Fibroblast of pulmonary artery (primary cell): ENCODE results near the gene PDE1C.
A peak's percentile ranks its signal among the peaks of the same experiment; 100 is the strongest.

Experiments used
- DNase-seq: peaks from one replicate; pipeline ENCODE4 v3.0.0-alpha.2; 2010; ENCODE audit warnings: low read depth
- H3K4me3 ChIP-seq: replicated peaks from 2 replicates; pipeline ENCODE4 v1.5.1; 2011; ENCODE audit warnings: low read depth, mild to moderate bottlenecking, control low read depth, low read length, moderate library complexity
- TF ChIP-seq, protein P1 (sequence below): IDR thresholded peaks from 2 replicates; pipeline ENCODE4 v1.5.1; 2011; ENCODE audit warnings: mild to moderate bottlenecking, control low read depth, low read length, inconsistent platforms; ENCODE audit errors: missing control alignments

The PDE1C gene

DNA sequence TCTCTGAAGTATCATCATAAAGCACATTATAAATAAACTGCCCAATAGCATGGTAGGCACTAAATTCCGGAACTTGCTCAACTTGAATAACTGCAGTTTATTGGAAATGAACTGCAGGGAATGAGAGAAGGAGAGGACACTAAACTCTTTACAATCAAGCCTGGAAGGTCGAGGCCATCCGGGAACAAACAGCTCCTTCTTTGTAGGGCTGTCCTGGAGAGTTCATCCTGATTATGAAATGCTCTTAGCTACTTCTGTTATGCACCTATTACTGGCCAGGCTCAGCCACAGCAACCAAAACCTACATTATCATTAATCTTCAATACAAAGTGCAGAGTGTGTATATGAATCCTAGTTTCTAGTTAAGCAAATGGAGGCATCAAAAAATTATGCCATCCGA, 318.5 kb downstream of the PDE1C start:
- TF ChIP-seq, protein P1, sequence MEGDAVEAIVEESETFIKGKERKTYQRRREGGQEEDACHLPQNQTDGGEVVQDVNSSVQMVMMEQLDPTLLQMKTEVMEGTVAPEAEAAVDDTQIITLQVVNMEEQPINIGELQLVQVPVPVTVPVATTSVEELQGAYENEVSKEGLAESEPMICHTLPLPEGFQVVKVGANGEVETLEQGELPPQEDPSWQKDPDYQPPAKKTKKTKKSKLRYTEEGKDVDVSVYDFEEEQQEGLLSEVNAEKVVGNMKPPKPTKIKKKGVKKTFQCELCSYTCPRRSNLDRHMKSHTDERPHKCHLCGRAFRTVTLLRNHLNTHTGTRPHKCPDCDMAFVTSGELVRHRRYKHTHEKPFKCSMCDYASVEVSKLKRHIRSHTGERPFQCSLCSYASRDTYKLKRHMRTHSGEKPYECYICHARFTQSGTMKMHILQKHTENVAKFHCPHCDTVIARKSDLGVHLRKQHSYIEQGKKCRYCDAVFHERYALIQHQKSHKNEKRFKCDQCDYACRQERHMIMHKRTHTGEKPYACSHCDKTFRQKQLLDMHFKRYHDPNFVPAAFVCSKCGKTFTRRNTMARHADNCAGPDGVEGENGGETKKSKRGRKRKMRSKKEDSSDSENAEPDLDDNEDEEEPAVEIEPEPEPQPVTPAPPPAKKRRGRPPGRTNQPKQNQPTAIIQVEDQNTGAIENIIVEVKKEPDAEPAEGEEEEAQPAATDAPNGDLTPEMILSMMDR, result no peak
- no peak for DNase-seq
- H3K4me3 ChIP-seq, result no peak overlapping the region

DNA sequence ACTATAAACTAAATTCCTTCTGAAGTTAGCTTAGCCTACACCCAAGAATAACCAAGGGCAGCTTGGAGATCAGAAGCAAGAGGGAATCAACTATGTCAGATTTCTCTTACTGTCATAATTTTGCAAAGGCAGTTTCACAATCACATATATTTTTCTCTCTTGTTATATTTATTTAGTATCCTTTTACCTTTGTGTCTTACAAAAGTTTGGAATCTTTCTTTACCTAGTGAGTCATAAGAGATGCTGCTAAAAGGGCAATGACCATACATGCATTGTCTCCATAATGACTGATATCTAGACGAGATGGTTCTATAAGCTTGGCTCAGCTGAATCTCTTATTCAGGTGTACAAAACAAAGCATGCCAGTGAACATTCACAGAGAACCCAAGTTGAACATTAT, 322.1 kb downstream of the PDE1C start:
- DNase-seq, result no peak
- no peak overlapping the region for H3K4me3 ChIP-seq
- TF ChIP-seq, protein P1, result no peak

DNA sequence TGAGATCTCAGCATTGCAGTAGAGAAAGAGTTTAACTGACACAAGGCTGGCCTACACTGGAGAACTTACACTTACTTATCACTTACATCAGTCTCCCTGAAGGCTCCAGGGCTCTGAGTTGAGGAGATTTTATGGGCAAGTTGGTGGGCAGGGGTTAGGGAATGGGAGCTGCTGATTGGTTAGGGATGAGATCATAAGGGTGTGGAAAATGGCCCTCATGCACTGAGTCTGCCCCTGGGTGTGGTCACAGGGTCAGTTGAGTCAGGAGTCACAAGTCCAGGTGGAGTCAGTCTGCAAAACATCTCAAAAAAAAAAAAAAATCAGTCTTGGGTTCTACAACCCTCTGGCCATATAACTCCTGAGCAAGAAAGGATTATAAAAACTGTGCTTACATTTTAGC, 322.7 kb downstream of the PDE1C start:
- no peak for DNase-seq
- TF ChIP-seq, protein P1, result no peak
- H3K4me3 ChIP-seq, result no peak overlapping the region

DNA sequence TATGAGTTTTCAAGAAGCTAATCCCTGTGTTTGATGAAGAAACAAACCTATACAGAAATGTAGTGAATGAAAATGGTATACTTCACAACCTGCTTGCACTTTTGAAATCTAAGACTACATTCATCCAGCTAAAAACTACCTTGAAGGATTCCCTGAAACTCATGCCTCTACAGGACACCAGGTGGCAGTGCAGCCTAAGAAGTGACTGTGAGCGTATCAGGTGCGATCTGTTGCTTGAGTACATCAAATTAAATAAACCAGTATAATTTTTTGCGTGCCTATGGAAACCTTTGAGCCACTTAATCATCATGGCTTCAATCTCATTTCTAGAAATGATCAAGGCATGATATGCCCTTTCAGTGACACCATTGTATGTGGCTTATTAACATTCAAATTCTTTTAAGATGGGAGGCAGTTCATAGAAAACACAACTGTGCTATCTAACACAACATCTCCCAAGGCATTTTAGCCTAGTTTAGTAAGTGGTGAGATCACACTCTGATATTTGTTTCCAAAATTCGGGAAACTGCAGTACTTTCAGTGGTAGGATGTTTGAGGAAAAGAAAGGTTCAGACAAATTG, 325.8 kb downstream of the PDE1C start:
- TF ChIP-seq, protein P1, result peak; percentile 95
- no peak overlapping the region for H3K4me3 ChIP-seq
- peak; percentile 80 for DNase-seq

DNA sequence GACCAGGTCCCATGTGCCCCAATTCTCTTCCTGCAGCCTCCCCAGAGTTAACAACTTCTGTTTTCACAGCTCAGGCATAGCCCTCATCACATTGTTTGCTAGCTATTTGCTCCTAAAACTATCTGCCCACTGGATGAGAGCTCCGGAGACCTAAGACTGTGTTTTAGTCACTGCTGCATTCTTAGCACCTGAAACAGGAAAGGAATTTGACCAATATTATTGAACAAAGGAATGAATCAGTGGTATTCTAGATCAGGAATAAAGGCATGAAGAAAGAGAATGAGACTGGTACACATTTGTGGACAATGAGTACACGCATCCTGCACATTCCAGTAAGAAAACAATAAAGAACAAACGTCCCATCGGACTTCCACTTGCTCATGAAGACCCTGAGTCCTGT, 328.4 kb downstream of the PDE1C start:
- DNase-seq, result no peak
- TF ChIP-seq, protein P1, result no peak
- no peak overlapping the region for H3K4me3 ChIP-seq

DNA sequence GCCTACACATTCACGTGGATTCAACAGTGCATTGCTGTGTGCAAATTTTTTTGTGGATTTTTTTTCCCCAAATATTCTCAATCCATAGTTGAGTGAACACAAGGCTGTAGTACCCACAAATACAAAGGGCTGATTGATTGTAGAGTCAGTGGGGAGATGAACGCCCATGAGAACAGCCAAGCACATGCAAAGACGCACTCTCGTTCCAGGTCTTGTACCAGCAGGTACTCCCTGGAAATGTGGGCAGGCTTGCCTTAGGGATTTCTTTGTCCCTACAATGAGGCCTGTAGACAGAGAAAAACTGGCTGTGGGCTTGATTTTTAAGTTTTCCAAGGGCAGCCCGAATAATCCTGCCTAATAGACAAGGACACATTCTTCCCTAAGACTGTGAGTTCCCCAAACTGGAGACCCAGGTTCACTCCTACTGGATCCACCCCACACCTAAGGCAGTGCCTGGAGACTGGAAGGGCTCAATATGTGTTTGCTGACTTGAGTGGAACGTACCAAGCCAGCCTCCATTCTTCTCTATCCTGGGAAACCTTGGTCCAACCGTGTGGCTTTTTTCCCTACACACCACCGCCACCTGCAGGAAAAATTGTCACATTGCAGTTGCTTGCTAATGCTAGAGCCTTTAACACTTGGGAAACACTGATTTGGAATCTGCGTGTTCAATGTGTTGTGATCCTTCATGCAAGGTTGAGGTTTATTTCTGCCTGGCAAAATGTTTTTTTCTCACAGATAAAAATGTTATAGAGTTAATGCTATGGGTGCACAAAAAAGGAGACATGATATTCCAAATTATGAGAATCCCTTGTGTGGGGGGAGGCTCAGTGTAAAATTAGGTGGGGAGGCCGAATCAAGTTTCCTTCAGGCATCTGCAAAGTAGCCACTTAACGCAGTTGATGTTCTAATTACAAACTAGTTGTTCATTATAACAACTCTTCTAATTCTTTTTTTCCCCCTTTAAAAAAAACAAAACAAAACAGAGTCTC, 333.9 kb downstream of the PDE1C start:
- DNase-seq, result peak; percentile 71
- TF ChIP-seq, protein P1, result peak; percentile 94
- no peak overlapping the region for H3K4me3 ChIP-seq

DNA sequence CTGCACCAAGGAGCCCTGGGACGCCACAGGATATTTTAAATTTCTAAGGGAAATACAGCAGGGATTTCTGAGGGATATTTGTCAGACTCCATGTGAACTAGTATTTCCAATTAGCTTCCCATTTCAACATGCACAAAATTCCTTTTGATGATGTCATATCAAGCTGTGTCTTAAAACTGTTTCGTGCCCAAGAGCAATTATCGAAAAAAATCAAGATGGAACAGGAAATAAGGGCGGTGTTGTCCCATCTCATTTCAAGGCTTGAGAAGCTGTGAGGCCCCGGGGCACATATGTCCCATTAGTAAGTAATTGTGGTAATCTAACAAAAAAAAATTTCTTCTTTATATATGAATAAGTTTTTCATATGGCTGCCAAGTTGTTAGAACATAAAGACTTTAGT, 335.8 kb downstream of the PDE1C start:
- TF ChIP-seq, protein P1, result no peak
- H3K4me3 ChIP-seq, result no peak overlapping the region
- peak; percentile 10 for DNase-seq
